HG02642 (cell line): ENCODE measurements around the gene PPAN.

Experiments used
- ATAC-seq: cut with Tn5 transposase; IDR thresholded peaks from one replicate; pipeline ENCODE4 v1.9.1; 2021; ENCODE audit warnings: mild to moderate bottlenecking; ENCODE audit not compliant: unreplicated experiment, poor library complexity

PPAN gene

GRCh38 chr19:10106100-10106936 is at the start of gene PPAN:
PPAN (plus strand) TSS chr19:10106362; CDS start chr19:10106395, 33 bp downstream.
- ATAC-seq: peak; percentile 67

- ATAC-seq: no peak
Observed at GRCh38 chr19:10061717-10062310, 44.3 kb upstream of the PPAN start.

- ATAC-seq: no peak
Observed at GRCh38 chr19:10068205-10068604, 38.0 kb upstream of the PPAN start.

GRCh38 chr19:10069046-10069445 is 37.1 kb upstream of the PPAN start:
- ATAC-seq: no peak

GRCh38 chr19:10070730-10071446 is 35.3 kb upstream of the PPAN start:
- no peak for ATAC-seq

- ATAC-seq: no peak
Observed at GRCh38 chr19:10074153-10074552, 32.0 kb upstream of the PPAN start.

GRCh38 chr19:10076535-10076934 is 29.6 kb upstream of the PPAN start:
- ATAC-seq: no peak

GRCh38 chr19:10078329-10078728 is 27.8 kb upstream of the PPAN start:
- ATAC-seq: no peak

- ATAC-seq: no peak
Observed at GRCh38 chr19:10079031-10079453, 27.1 kb upstream of the PPAN start.

- no peak for ATAC-seq
Observed at GRCh38 chr19:10083911-10084310, 22.3 kb upstream of the PPAN start.

GRCh38 chr19:10084803-10085202 is 21.4 kb upstream of the PPAN start:
- ATAC-seq: no peak

- ATAC-seq: peak; percentile 88
Observed at GRCh38 chr19:10085641-10086590, 20.2 kb upstream of the PPAN start, which contains the start of gene SHFL. SHFL (plus strand) TSS chr19:10086317; CDS start chr19:10086428, 111 bp downstream.

GRCh38 chr19:10086591-10087192 is 19.5 kb upstream of the PPAN start:
- no peak for ATAC-seq

- no peak for ATAC-seq
Observed at GRCh38 chr19:10087296-10088061, 18.7 kb upstream of the PPAN start.

- no peak for ATAC-seq
Observed at GRCh38 chr19:10088949-10089554, 17.1 kb upstream of the PPAN start.

GRCh38 chr19:10089801-10090375 is 16.3 kb upstream of the PPAN start:
- ATAC-seq: no peak

- no peak for ATAC-seq
Observed at GRCh38 chr19:10091370-10091687, 14.8 kb upstream of the PPAN start.
